UCSD-AML1 (cell line): ENCODE measurements around the gene VPS45.
A peak's percentile ranks its signal among the peaks of the same experiment; 100 is the strongest.
"Not testable (repeated sequence)": the region's sequence is repeated elsewhere in the genome, so short reads cannot be mapped to it uniquely, and the experiment has no call there.

Source experiments
- DNase-seq: peaks from one replicate; lab custom pipeline; 2025; ENCODE audit not compliant: unreplicated experiment; lab: John Stamatoyannopoulos, UW

VPS45 gene

DNA sequence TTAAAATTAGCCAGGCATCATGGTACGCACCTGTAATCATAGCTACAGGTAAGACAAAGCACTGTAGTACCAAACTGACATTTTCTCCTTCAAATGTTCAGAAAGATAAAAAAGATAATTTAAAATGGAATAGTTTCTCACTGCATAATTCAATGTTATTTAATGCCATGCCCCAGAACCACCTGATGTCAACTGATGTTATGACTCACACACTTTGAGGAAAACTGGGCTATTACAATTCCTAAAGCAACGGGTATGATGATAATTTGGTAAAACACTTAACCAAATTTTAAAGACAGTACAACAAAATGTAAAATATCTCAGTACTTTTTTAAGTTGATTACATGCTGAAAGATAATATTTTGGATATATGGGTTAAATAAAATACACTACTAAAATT is 59.2 kb downstream of the VPS45 start:
- no peak for DNase-seq

DNA sequence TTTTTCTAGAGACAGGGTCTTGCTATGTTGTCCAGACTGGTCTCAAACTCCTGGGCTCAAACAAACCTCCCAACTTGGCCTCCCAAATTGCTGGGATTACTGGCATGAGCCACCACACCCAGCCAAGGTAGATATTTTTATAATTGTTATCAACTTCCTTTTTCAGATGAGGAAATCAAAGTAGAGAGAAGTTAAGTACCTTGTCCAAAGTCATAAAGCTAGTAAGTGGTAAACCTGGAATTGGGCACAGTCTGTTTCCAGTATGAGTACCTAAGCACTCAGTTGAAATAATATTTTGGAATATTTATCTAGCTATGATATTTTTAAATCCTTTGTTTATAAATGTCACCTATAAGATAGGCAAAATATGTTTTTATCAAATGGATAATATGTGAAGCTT is 59.9 kb downstream of the VPS45 start:
- no peak for DNase-seq

- no peak for DNase-seq
These were observed 60.3 kb downstream of the VPS45 start for GRCh38 chr1:150127868-150128267.

DNA sequence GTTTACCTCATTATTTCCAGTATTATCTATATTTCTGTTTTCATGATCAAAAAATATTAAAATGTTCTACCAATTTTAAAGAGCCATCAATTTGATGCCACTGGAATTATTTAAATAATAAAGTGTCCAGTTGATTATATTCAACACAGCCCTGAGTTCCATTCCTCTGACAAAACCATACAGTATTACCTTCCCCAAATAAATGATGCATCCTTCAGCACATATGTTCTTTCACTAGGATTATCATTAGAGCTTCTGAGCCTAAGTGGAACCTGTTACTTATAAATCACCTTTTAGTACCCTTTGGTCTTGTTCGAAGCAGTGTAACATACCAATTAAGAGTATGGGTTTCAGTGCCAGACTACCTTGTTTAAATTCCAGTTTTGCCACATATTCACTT is 64.8 kb downstream of the VPS45 start:
- DNase-seq, result no peak

DNA sequence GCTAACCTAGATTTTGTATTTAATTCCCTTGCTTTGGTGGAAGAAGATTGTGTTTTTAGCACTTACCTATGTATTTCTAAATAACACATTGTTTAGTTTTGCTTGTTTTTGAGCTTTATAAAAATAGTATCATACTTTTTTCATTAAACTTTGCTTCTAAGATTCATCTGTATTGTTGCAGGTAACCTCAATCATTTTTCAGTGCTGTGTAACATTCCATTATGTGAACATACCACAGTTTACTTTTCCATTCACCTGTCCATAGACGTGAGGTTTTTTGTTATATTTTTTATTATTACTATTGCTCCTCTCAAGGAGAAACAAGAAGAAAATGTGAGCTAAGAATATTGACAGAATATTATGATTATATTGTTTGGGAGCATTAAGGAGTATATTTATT is 67.0 kb downstream of the VPS45 start:
- no peak for DNase-seq

DNA sequence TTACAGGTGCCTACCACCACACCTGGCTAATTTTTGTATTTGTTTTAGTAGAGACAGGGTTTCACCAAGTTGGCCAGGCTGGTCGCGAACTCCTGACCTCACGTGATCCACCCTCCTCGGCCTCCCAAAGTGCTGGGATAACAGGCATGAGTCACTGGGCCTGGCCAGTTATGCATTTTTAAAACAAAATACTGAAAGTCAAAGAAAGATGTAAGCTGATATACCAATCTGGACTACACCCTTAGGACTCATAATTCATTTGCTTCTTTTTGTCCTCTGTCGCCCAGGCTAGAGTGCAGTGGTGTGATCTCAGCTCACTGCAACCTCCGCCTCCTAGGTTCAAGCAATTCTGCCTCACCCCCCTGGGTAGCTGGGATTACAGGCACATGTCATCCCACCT is 67.8 kb downstream of the VPS45 start:
- DNase-seq, result not testable (repeated sequence)

DNA sequence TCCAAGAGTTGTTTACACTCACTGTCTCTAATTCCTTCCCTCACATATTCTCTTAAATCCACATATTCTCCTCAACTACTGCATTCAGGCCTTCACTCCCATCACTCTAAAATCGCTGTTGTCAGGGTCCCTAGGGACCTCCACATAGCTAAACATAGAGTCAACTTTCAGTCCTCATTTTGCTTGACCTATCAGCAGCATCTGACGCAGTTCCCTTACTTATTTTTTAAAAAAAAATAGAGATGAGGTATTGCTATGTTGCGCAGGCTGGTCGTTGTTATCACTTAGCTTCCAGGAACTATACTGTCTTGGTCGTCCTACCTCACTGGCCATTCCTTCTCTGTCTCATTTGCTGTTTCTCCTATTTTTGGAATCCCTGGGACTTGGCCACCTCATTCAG is 70.5 kb downstream of the VPS45 start:
- no peak for DNase-seq

DNA sequence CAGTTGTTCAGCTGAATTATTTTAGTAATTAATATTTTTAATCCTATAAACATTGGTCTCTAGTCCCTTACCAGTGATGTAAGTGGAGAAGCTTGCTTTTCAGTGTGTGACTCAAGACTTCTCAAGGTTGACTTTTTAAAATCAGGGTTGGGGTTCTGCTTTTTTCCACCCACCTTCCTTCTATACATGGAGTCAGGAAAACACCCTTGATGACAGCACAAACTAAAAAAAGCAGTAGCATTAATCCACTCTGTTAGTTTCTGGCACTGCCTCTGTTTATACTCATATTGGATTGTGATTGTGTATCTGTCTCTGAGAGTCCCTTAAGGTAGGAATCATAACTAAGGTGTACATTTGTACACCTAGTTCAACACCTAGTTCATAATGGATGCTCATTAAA is 73.9 kb downstream of the VPS45 start:
- no peak for DNase-seq

DNA sequence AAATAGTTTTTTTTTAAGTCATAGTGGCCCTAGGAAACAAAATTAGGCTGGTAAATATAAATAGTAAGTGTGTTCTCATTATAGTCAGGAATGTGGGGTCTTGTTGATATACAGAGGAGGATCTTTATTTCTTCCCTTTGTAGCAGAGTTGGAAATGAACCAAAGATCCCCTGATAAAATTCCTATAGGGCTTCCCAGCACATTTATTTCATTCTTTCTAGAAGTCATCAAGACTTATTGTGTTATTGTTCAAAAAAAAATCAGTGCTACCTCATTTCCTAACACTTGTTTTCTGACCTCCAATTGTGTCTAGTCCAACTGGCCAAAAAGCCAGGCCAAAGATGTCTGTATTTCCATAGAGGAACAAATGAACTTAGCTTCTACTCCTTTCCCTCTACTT is 74.5 kb downstream of the VPS45 start:
- no peak for DNase-seq

DNA sequence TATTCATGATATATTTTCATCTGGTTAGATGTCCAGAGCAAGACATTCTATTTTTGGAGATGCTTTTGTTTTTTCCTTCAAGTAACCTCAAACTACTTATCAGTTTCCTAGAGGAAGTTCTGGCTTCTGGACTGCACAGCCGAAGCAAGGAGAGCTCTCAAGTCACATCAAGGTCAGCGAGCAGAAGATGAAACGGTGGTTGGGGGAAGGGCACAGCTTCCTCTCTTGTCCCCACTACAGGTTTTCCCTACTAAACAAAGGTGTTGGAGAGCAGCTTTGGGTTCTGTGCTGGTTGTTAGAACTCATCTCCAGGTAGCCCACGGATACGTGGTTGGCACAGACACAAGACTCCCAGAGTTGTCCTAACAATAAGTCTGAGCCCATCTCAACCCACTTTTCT is 77.0 kb downstream of the VPS45 start:
- DNase-seq, result peak; percentile 57

- not testable (repeated sequence) for DNase-seq
These were observed 78.4 kb downstream of the VPS45 start for GRCh38 chr1:150146016-150146415.

GRCh38 chr1:150146849-150147542 is 79.4 kb downstream of the VPS45 start:
- no peak for DNase-seq

- no peak for DNase-seq
These were observed 81.3 kb downstream of the VPS45 start for GRCh38 chr1:150148837-150149270.

GRCh38 chr1:150149271-150150132 is 81.9 kb downstream of the VPS45 start, which contains the start of gene PLEKHO1:
Gene PLEKHO1 (plus strand): TSS chr1:150149916. CDS start chr1:150150258, 342 bp downstream.
- peak; percentile 74 for DNase-seq

- peak; percentile 29 for DNase-seq
These were observed 82.8 kb downstream of the VPS45 start for GRCh38 chr1:150150133-150151021.

DNA sequence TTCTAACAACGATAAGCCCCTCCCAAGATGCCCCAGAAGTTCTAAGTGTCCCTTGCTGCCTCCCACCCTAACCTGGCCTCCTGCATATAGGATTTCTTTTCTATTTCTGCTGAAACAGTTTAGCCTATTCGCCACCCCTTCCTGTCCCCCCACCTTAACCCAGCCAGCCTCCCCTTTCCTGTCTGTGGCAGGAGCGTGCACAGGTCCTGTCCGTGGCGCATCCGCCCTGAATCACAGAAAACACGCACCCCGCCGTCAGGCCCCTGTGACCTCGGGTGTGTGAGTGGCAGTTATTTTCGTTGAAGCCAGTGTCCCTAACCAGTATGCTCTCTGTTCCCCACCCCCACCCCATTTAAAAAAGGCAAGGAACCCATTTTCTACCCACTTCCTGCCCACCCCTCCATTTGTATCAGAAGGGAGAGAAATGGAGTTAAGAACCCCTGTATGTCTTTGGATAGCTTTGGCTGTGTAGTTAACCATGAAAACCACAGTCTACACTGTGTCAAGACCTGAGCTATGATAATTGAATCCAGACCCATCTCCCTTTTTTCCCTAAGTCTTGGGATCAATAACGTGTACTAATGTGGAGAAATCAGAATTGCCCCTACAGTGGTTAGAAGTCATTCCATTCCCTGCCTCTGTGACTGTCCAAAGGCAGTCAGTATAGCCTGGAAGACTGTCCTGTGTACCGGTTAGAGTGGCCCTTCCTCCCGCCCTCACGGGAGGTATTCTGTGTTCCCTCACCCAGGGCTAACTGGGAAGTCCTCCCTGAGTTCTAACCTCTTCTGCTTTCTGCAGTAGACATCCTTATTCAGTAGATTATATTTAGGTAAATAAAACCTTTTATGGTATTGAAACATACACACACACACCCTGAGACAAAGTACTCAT is 84.0 kb downstream of the VPS45 start:
- peak; percentile 82 for DNase-seq

DNA sequence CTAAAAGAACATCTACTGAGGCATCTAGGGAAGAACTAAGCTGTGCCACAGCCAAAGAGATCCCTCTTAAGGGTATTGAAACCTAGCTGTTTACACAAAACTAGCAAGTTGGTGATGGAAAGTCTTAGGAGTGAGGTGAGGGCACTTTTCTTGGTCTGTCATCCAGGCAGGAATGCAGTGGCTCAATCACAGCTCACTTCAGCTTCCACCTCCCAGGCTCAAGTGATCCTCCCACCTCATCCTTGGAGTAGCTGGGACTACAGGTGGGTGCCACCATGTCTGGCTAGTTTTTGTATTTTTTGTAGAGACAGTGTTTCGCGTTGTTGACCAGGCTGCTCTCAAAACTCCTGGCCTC is 84.6 kb downstream of the VPS45 start:
- DNase-seq, result no peak

- no peak for DNase-seq
These were observed 85.3 kb downstream of the VPS45 start for GRCh38 chr1:150152772-150153456.

- no peak for DNase-seq
These were observed 86.6 kb downstream of the VPS45 start for GRCh38 chr1:150154143-150154542.
